Ascending aorta (tissue), 2 donors: ENCODE measurements around the gene HTT-AS. TPM values are rescaled to one million over a fixed set of nuclear protein-coding genes. Genes with fewer than 3 reads are reported as not detected.
A peak's percentile ranks its signal among the peaks of the same experiment; 100 is the strongest.

Experiments
- DNase-seq, 2 donors: peaks; one replicate each; pipeline ENCODE4 v3.0.0-alpha.2; 2019; ENCODE audit warnings: low spot score in 2 of 2
- H3K27ac ChIP-seq, 2 donors: fragments of 200-600 bp; sonication (generic); one replicate each; pipeline ENCODE4 v1.5.1; 2016 to 2017; ENCODE audit warnings: mild to moderate bottlenecking in 1 of 2
- H3K27me3 ChIP-seq: fragments of 200-600 bp; sonication (generic); one replicate; pipeline ENCODE4 v1.5.1; 2017
- H3K36me3 ChIP-seq, 2 donors: fragments of 200-600 bp; sonication (generic); one replicate each; pipeline ENCODE4 v1.5.1; 2016
- H3K4me1 ChIP-seq, 2 donors: fragments of 200-600 bp; sonication (generic); one replicate each; pipeline ENCODE4 v1.5.1; 2016 to 2017; ENCODE audit warnings: mild to moderate bottlenecking in 1 of 2
- H3K4me3 ChIP-seq, 2 donors: fragments of 200-600 bp; sonication (generic); one replicate each; pipeline ENCODE4 v1.5.1; 2016 to 2017; ENCODE audit warnings: mild to moderate bottlenecking in 1 of 2
- H3K9me3 ChIP-seq, 2 donors: fragments of 200-600 bp; sonication (generic); one replicate each; pipeline ENCODE4 v1.5.1; 2016
- intact Hi-C: fragments of 100-400 bp; cut with DNase I; formaldehyde crosslinking; loops from one replicate; pipeline ENCODE4 v1.15.1; 2023
- total RNA-seq: library from RNA; depleted of rRNA; stranded (reverse); fragments of >200 nt; gene quantifications from one replicate; pipeline ENCODE4 v1.1.0, GENCODE V29; 2016
- TF ChIP-seq, protein P1 (sequence below), 3 experiments: fragments of 200-600 bp in 2 of 3; fragments of 450-650 bp in 1 of 3; sonication (generic) in 2 of 3; IDR thresholded peaks; one replicate each; pipeline ENCODE4 v1.5.1; 2016 to 2019; ENCODE audit warnings: antibody characterized with exemption in 3 of 3, mild to moderate bottlenecking in 1 of 3, moderate library complexity in 1 of 3

HTT-AS gene
- total RNA-seq, 1 donor from 2014 or later, result not detected

DNA sequence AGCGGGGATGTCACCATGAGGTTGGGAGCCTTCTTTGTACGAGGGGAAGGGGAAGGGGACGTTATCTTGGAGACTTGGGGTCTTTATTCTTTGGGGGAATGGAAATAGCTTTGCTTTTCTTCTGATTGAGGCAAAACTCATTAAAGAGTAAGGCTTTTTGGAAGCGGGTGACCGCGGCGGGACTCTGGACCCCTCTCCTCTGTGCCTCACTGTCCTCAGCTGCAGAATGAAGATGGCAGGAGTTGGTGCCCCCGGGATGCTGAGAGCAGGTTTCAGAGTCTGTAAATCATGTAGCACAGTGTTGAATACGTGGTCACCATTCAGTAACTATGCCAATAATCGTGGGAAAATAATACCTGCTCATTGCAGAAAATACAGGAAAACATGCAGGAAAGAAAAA is 32.1 kb downstream of the HTT-AS start:
- Histone ChIP-seq H3K4me1 (peaks cover 3 to 9% of the 10 kb centered on the region in 2 donors), H3K9me3 (no peaks in the 10 kb centered on the region), H3K27me3 (no peaks in the 10 kb centered on the region), H3K4me3 (peak overlapping the region; percentile 60 to 70), H3K36me3 (no peaks in the 10 kb centered on the region), H3K27ac (peak overlapping the region in 1 of 2 donors; percentile 44)
- intact Hi-C loops, result no loop called here
- DNase-seq, result peak in 1 of 2 donors; percentile 45
- TF ChIP-seq, protein P1, sequence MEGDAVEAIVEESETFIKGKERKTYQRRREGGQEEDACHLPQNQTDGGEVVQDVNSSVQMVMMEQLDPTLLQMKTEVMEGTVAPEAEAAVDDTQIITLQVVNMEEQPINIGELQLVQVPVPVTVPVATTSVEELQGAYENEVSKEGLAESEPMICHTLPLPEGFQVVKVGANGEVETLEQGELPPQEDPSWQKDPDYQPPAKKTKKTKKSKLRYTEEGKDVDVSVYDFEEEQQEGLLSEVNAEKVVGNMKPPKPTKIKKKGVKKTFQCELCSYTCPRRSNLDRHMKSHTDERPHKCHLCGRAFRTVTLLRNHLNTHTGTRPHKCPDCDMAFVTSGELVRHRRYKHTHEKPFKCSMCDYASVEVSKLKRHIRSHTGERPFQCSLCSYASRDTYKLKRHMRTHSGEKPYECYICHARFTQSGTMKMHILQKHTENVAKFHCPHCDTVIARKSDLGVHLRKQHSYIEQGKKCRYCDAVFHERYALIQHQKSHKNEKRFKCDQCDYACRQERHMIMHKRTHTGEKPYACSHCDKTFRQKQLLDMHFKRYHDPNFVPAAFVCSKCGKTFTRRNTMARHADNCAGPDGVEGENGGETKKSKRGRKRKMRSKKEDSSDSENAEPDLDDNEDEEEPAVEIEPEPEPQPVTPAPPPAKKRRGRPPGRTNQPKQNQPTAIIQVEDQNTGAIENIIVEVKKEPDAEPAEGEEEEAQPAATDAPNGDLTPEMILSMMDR (IDR thresholded peaks at IDR 0.05), result no peak

DNA sequence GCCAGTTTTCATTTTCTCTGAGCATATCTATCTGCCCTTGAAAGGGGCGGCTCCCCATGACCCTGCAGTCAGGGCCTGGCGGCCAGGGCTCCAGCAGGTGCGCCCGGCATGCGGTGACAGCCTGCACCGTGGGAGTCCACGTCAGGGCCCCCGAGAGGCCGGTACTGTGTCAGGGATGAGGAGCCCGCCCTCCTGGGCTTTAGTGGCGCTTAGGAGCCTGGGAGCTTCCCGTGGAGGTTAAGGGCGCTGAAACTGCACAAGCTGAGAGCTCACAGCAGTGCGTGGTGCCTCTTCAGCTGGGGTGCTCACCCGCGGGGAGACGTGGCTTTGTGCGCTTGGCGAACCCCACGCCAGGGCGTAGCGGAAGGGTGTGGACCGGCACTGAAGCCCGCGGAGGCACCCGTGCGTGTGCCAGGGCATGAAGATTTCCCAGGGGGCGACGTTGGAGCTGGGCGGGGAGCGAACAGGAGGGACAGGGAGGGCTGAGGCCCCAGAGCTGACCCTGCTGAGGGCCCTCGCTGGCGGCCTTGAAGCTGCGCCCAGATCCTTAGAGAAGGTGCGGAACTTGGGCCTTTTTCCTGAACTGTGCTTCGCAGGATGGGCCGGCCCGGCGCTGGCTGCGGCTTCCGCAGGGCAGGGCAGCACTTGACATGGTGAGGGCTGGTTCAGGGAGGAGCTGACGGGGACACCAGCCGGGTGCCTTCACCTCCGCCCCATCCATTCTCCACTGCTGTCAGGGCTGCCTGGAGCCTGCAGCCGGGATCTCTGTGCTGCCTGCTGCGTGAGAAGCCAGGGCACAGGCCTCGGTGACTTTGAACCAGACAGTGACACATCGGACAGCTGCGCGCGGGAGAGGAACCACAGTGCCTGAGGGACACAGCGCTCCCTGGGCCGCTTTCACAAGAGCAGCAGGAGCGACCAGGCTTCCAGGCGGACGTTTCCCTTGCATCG is 32.9 kb downstream of the HTT-AS start:
- Histone ChIP-seq H3K27ac (peak overlapping the region; percentile 28 to 44), H3K4me1 (peaks cover 3 to 9% of the 10 kb centered on the region in 2 donors), H3K4me3 (peak overlapping the region; percentile 60 to 70), H3K36me3 (no peaks in the 10 kb centered on the region), H3K27me3 (no peaks in the 10 kb centered on the region), H3K9me3 (no peaks in the 10 kb centered on the region)
- intact Hi-C loops, result no loop called here
- TF ChIP-seq, protein P1 (IDR thresholded peaks at IDR 0.05), result no peak
- DNase-seq, result peak; percentile 17 to 79

DNA sequence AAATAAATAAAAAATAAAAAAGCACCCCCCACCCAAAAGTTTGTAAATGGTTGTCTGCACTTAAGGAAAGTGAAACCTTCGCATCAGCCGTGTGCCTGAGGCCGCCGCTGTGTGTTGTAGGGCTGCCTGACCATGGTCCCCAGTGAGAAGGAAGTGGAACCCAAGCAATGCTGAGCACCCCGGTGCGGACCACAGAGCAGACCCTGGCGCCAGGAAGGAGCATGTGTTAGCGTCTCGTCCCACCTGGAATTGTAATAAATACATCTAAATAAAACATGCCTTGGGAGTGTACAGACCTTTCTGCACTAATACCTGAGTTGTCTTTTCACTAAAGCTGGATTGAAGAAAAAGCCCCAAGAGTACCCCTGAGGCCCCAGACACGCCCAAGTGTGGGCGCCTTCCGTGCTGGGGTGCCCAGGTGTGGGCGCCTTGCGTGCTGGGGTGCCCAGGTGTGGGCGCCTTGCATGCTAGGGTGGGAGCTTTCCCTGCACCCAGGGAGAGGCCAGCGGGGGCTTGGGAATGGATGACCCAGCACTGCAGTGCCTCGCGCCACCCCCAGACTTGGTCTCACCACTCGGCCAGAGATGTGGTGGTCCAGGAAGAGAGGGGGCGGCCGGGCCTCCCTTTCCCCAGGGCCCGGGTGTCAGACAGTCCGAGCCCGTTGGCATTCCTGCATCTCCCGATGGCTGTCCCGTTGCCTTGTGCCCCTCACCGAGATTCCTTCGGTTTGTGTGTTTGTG is 33.7 kb downstream of the HTT-AS start:
- TF ChIP-seq, protein P1 (IDR thresholded peaks at IDR 0.05), result no peak
- Histone ChIP-seq H3K27me3 (no peaks in the 10 kb centered on the region), H3K4me1 (peaks cover 3 to 9% of the 10 kb centered on the region in 2 donors), H3K36me3 (no peaks in the 10 kb centered on the region), H3K9me3 (no peaks in the 10 kb centered on the region), H3K27ac (no peak overlapping the region), H3K4me3 (peak overlapping the region in 1 of 2 donors; percentile 70)
- intact Hi-C loops, result no loop called here
- DNase-seq, result peak in 1 of 2 donors; percentile 58

DNA sequence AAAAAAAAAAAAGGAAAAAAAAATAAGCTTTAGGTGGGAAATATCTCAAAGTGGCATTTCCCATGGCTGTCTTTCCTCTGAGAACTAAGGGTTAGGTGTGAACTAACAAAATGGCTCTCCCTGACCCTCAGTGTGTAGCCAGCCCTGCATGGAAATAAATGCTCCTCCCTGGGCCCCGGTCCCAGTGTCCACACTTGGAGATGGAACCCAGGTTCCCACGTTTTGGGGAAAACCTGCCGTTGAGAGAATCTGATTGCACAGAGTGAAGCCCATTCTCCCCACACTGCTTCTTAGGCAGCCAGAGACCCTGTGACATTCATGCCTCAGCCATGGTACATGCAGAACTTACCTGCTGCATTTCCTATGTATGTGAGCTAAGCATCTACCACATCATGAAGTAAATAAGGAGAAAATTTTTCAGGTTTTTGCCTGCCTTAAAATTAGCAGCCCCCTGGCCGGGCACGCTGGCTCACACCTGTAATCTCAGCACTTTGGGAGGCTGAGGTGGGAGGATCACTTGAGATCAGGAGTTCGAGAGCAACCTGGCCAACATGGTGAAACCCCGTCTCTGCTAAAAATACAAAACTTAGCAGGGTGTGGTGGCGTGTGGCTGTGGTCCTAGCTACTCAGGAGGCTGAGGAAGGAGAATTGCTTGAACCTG is 34.5 kb downstream of the HTT-AS start:
- H3K27ac ChIP-seq, result no peak overlapping the region
- no peaks in the 10 kb centered on the region for H3K27me3 ChIP-seq
- intact Hi-C loops, result loop anchor here (5.0 kb wide), 1 partner anchor 278 kb away; no protein-coding TSS in a partner anchor
- H3K36me3 ChIP-seq, result no peaks in the 10 kb centered on the region
- TF ChIP-seq, protein P1 (IDR thresholded peaks at IDR 0.05), result no peak
- no peaks in the 10 kb centered on the region for H3K9me3 ChIP-seq
- H3K4me1 ChIP-seq, result peaks cover 3 to 9% of the 10 kb centered on the region in 2 donors
- DNase-seq, result peak in 1 of 2 donors; percentile 40
- no peak overlapping the region for H3K4me3 ChIP-seq

DNA sequence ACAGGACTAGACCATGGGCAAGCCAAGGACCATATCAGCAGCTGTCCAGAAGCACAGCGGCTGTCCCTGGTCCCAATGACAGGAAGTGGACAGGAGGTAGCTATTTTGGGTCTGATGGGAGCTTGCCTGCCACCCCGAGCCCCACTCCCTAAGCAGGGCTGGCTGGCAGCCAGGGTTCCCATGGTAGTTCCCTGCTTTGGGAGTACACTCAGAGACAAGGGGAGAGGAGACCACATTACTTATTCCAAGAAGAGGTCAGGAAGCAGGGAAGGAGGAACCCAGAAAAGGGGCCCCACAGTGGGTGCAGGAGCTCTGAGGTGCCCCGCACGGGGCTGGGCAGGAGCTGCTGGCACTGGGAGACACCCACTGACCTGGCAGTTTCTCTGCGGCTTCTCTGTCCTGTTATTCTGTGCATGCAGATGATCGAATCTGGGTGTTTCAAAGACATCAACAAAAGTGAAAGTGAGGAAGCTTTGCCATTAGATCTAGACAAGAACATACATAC is 36.3 kb downstream of the HTT-AS start:
- TF ChIP-seq, protein P1 (IDR thresholded peaks at IDR 0.05), result no peak
- Histone ChIP-seq H3K4me3 (peak overlapping the region; percentile 36 to 46), H3K27ac (no peak overlapping the region), H3K9me3 (no peaks in the 10 kb centered on the region), H3K27me3 (no peaks in the 10 kb centered on the region), H3K4me1 (peaks cover 3 to 9% of the 10 kb centered on the region in 2 donors), H3K36me3 (no peaks in the 10 kb centered on the region)
- intact Hi-C loops, result loop anchor here (1.0 to 5.0 kb wide), 2 partner anchors 75 to 276 kb away; partner anchors contain the start of genes GRK4 and NOP14
- peak in 1 of 2 donors; percentile 69 for DNase-seq
